GOT3 (cell line): ENCODE results near the gene VWA8.
"Not testable (repeated sequence)": the region's sequence is repeated elsewhere in the genome, so short reads cannot be mapped to it uniquely, and the experiment has no call there.

Experiments
- DNase-seq: peaks from one replicate; lab custom pipeline; 2025; ENCODE audit warnings: mixed read lengths; lab: John Stamatoyannopoulos, UW

VWA8 gene

GRCh38 chr13:41922894-41923293, 38.0 kb downstream of the VWA8 start:
- not testable (repeated sequence) for DNase-seq

DNA sequence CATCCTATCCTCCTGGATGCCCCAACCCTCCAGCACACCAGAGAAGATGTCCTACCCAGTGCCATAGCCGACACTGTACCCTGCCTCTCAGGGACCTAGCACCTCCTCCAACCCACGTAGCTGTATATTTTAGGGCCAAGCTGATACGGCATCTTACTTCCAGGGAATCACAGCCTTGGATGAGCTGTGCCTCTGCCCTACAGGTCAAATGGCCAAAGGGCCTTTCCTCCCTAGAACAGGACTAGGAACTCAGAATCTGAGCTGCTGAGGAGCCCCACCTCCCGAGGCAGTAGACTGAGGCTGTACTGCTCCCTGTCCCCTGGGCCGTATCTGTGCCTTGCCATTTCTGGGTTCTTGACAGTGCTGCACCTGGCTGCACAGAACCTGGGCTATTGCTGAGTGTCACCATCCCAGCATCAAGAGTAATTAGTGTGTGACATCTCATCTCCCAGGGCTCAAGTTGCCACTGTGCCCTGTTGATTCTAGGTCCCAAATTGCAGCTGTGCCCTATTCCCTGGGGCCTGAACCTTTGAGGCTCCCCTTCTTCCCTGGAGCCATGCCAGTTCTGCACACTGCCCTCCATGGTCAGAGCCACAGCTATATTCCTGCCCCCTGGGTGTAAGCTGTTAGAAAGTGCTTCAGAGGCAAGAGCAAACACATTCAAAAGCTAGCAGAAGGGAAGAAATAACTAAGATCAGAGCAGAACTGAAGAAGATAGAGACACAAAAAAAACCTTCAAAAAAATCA, 41.0 kb downstream of the VWA8 start:
- no peak for DNase-seq

DNA sequence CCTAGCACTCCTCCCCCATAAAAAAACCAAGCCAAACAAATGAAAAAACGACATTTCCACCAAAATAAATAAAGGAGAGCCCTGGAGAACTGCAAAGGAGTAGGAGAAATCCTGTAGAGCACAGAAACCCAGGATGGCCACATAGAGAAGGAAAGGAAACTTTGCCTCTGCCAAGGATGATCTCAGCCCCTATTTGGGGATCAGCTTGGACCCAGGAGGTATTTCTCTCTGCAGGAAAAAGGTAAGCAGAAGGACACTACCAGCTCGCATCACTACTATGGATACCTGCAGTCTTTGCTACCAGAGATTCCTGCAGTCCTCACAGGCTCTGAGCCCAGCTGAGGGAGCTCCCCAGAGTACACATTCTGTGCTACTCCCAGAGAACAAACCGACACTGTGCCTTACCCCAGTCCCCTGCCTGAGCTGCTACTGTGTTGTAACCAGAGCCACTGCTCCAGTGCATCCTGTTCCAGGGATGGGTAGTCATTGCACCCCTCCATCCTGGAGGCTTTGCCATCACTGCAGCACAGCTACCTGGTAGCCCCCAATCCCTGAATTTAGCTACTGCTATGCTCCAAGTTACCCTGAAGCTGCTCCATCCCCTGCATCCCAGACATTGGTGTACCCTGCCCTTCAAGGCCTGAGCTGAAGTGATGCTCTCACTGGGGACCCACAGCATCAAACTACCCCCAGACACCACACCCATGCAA, 41.7 kb downstream of the VWA8 start:
- no peak for DNase-seq

DNA sequence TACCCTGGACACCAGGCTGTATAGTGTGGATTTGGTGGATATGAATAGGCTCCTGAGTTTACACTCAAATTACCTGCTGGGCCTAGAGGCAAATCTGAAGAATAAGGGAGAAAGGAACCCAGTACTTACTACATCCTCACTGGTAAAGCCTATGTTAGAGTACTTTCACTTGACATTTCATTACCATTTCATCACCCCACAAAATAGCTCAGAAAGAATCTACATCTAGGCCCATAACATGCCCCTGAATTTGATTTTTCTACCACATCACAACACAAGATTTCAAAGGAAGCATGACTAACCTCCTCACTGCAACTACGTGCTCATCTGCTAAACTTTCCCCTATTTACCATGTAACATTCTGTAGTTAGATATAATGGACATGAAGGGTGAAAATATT, 43.3 kb downstream of the VWA8 start:
- DNase-seq, result no peak

- DNase-seq, result no peak
Measured at GRCh38 chr13:41916173-41916954, 44.5 kb downstream of the VWA8 start.

- DNase-seq, result no peak
Measured at GRCh38 chr13:41915081-41915480, 45.8 kb downstream of the VWA8 start.

GRCh38 chr13:41914552-41914951, 46.4 kb downstream of the VWA8 start:
- no peak for DNase-seq

DNA sequence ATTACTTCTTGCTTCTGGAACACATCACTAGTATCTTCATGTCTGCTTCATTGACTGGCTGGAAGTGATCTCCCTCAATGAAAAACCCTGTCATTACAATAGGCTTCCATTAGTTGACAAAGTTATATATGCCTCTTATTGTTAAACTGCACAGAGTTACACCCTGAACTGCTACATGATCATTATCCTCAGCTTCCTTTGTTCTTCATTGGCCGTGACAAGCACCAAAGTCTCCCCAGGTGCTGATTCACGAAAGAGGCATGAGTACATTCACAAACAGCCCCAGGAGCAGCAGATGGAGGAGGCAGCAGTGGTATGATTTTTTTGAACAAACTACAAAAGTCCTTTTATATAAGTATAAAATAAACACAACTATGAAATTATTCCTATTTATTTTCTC, 51.4 kb downstream of the VWA8 start:
- DNase-seq, result no peak

GRCh38 chr13:41905600-41906254, 55.2 kb downstream of the VWA8 start:
- no peak for DNase-seq

- DNase-seq, result no peak
Measured at GRCh38 chr13:41900918-41901317, 60.0 kb downstream of the VWA8 start.

- not testable (repeated sequence) for DNase-seq
Measured at GRCh38 chr13:41898411-41898810, 62.5 kb downstream of the VWA8 start.

DNA sequence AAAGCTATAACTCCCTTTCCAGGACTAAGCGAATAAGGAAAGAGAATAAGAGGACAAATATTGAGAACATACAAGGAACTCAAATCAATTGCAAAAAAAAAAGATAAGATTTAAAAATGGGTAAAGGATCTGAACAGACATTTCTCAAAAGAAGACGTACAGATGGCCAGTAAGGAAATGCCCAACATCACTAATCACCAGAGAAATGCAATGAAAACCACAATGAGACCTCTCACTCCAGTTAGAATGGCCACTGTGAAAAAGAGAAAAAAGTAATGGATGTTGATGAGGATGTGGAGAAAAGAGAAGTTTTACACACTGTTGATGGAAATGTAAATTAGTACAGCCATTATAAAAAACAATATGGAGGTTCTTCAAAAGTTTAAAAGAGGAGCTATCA, 63.8 kb downstream of the VWA8 start:
- no peak for DNase-seq

DNA sequence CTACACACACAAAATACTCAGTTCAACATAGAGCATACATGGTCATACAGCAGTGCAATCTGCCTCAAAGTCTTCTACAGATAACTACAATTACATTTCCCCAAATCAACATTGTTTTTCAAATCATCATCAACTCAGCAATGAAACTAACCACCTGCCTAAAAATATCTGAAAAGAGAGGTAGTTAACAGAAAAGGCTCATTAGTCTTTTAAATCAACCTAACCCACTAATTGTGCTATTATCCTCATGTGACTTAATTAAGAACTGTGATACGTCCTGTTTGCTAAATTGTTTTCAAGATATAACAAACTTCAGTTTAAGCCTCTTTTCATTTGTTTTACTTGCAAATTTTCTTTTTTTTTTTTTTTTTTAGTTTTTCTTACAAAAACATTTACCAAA, 65.4 kb downstream of the VWA8 start:
- no peak for DNase-seq

DNA sequence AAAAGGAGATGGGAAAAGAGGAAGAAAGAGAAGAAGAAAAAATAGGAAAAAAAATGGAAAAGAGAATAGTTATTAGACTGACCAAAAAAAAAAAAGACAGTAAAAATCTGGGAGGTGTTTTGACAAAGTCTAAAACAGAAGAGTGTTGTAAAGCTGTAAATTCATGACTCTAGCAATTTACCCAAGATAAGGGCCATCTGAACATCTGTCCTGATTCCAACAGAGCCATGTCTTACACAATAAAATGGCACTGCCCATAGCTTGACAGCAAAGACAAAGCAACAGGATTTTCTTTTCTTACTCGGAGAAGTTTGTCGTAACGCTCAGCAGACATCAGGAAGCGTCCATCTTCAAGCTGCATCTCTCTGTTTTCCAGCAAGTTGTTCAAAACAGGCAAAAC, 69.8 kb downstream of the VWA8 start:
- DNase-seq, result no peak

- no peak for DNase-seq
Measured at GRCh38 chr13:41883147-41883546, 77.8 kb downstream of the VWA8 start.

- not testable (repeated sequence) for DNase-seq
Measured at GRCh38 chr13:41881890-41882289, 79.0 kb downstream of the VWA8 start.

DNA sequence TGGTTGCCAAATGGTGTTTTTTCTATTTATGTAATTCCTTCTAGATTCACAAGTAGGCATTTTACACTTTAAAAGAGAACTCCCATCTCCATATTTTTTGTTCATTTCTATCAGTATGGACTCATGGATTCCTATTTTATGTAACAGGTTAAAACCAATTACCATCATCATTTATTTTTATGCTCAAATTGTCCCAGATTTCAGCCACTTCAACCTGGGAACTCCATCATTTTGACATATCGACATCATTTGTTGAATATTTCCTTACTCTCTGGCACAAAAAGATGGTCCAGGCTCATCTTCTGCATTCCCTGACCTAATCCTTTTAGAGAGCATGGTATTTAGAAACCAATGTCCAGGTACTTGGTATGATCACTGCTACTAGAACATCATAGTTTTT, 79.9 kb downstream of the VWA8 start:
- no peak for DNase-seq

GRCh38 chr13:41864658-41865057, 96.3 kb downstream of the VWA8 start:
- no peak for DNase-seq

DNA sequence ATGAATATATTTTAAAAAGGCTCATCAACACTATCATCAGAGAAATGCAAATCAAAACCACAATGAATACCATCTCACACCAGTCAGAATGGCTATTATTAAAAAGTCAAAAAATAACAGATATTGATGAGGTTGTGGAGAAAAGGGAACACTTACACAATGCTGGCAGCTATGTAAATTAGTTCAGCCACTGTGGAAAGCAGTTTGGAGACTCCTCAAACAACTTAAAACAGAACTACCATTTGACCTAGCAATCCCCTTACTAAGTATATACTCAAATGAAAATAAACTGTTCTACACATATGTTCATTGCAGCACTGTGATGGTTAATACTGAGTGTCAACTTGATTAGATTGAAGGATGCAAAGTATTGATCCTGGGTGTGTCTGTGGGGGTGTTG, 98.2 kb downstream of the VWA8 start:
- DNase-seq, result not testable (repeated sequence)

GRCh38 chr13:41859565-41859964, 101.3 kb downstream of the VWA8 start:
- no peak for DNase-seq

DNA sequence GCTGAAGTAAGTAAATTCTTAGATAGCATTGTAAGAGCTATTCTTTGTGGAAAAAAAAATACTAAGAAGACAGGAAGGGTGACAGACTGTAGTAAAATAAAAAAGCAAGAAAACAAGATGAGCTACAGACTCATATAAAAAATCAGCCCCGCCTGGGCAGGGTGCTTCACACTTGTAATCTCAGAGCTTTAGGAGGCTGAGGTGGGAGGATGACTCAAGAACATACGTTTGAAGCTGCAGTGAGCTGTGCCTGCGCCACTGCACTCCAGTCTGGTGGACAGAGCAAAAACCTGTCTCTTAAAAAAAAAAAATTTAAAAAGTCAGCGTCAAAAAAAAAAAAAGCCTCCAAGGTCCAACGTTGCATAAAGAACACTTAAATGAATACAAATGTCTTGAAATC, 102.1 kb downstream of the VWA8 start:
- DNase-seq, result no peak

DNA sequence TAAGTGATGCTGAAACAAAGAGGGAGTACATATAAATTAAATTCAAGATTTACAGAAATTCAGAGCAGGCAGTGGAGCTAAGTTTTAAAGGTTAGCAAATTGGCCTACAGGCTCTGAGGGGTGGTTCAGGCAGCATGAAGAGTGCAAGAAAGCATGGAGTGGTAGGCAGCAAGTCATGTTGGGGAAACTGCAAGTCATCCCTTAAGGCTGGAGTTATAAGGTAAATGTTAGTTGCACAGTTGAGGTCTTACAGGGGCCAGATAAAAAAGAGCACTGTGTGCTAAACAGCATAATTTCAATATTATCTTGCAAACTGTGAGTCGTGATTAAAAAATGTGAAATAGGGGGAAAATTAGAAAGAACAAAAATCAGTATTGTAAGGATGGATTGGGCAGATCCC, 106.2 kb downstream of the VWA8 start:
- no peak for DNase-seq
